Tibial nerve (tissue), 4 donors: ENCODE data around the gene AK9. TPM values are rescaled to one million over a fixed set of nuclear protein-coding genes. Genes with fewer than 3 reads are reported as not detected.

Experiments
- DNase-seq, 2 donors: peaks; one replicate each; pipeline ENCODE4 v3.0.0-alpha.2; 2019; ENCODE audit warnings: low spot score in 2 of 2
- H3K27ac ChIP-seq, 4 donors: fragments of 200-600 bp; sonication (generic) in 3 of 4; one replicate each; pipeline ENCODE4 v1.5.1; 2017 to 2019; ENCODE audit warnings: mild to moderate bottlenecking in 1 of 4
- H3K27me3 ChIP-seq, 2 donors: fragments of 200-600 bp; sonication (generic) in 1 of 2; one replicate each; pipeline versions ENCODE4 v1.5.1 to v1.6.0; 2017 to 2019
- H3K36me3 ChIP-seq, 3 donors: fragments of 200-600 bp; sonication (generic); one replicate each; pipeline ENCODE4 v1.5.1; 2018 to 2019
- H3K4me1 ChIP-seq, 4 donors: fragments of 200-600 bp; sonication (generic) in 3 of 4; one replicate each; pipeline ENCODE4 v1.5.1; 2017 to 2019
- H3K4me3 ChIP-seq, 4 donors: fragments of 200-600 bp; sonication (generic) in 3 of 4; one replicate each; pipeline ENCODE4 v1.5.1; 2017 to 2019; ENCODE audit warnings: mild to moderate bottlenecking in 1 of 4, moderate library complexity in 1 of 4
- H3K9me3 ChIP-seq, 4 donors: fragments of 200-600 bp; sonication (generic) in 3 of 4; one replicate each; pipeline ENCODE4 v1.5.1; 2017 to 2019
- EP300 ChIP-seq, 2 donors: sonication (generic); formaldehyde crosslinking; IDR thresholded peaks; one replicate each; pipeline ENCODE4 v1.6.1; 2017; ENCODE audit warnings: antibody characterized with exemption in 2 of 2, mild to moderate bottlenecking in 1 of 2
- POLR2A ChIP-seq, 2 donors: fragments of 450-650 bp; IDR thresholded peaks; one replicate each; pipeline ENCODE4 v1.6.1; 2017; ENCODE audit warnings: antibody characterized with exemption in 2 of 2, mild to moderate bottlenecking in 2 of 2, moderate library complexity in 2 of 2
- WGBS, 2 donors: methylation state at CpG; one replicate each; pipeline ENCODE4 v1.1.5; 2018; 5-methylcytosine and 5-hydroxymethylcytosine counted together
- total RNA-seq, 4 donors: library from RNA; depleted of rRNA; stranded (reverse); fragments of >200 nt; gene quantifications; one replicate each; pipeline ENCODE4 v1.1.0, GENCODE V29; 2016
- TF ChIP-seq, protein P1 (sequence below), 5 experiments: fragments of 200-600 bp in 3 of 5; fragments of 450-650 bp in 2 of 5; sonication (generic) in 3 of 5; IDR thresholded peaks; one replicate each; pipeline ENCODE4 v1.5.1; 2016 to 2019; ENCODE audit warnings: antibody characterized with exemption in 5 of 5, mild to moderate bottlenecking in 3 of 5, moderate library complexity in 2 of 5

The AK9 gene
- total RNA-seq, 4 donors from 2014 or later: 8.1 to 19.8 (median 14.1) TPM

DNA sequence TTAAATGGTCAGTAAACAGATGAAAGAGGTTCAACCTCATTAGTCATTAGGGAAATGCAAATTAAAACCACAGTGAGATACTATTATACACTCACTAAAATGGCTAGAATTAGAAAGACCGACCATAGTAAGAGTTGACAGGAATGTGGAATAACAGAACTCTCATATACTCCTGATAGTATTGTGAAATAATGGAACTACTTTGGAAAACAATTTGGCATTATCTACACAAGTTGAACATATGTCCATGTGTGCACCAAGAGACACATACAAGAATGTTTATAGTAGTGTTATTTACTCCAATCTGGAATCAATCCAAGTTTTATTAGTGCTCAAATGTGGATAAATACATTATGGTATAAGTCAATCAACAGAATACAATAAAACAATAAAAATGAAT lies 59.6 kb downstream of the AK9 start:
- Histone ChIP-seq H3K27ac (no peak overlapping the region), H3K4me1 (no peaks in the 10 kb centered on the region), H3K27me3 (no peaks in the 10 kb centered on the region), H3K4me3 (no peak overlapping the region), H3K36me3 (peaks cover 0 to 46% (median 0%) of the 10 kb centered on the region in 3 donors), H3K9me3 (peaks cover 0 to 13% (median 2%) of the 10 kb centered on the region in 4 donors)
- no peak for DNase-seq
- TF ChIP-seq POLR2A (IDR thresholded peaks at IDR 0.05) (no peak), EP300 (IDR thresholded peaks at IDR 0.05) (no peak)
- TF ChIP-seq, protein P1, sequence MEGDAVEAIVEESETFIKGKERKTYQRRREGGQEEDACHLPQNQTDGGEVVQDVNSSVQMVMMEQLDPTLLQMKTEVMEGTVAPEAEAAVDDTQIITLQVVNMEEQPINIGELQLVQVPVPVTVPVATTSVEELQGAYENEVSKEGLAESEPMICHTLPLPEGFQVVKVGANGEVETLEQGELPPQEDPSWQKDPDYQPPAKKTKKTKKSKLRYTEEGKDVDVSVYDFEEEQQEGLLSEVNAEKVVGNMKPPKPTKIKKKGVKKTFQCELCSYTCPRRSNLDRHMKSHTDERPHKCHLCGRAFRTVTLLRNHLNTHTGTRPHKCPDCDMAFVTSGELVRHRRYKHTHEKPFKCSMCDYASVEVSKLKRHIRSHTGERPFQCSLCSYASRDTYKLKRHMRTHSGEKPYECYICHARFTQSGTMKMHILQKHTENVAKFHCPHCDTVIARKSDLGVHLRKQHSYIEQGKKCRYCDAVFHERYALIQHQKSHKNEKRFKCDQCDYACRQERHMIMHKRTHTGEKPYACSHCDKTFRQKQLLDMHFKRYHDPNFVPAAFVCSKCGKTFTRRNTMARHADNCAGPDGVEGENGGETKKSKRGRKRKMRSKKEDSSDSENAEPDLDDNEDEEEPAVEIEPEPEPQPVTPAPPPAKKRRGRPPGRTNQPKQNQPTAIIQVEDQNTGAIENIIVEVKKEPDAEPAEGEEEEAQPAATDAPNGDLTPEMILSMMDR (IDR thresholded peaks at IDR 0.05): no peak
- WGBS, 2 donors: 91 to 92% methylated on average over 1 of the region's 1 CpG

DNA sequence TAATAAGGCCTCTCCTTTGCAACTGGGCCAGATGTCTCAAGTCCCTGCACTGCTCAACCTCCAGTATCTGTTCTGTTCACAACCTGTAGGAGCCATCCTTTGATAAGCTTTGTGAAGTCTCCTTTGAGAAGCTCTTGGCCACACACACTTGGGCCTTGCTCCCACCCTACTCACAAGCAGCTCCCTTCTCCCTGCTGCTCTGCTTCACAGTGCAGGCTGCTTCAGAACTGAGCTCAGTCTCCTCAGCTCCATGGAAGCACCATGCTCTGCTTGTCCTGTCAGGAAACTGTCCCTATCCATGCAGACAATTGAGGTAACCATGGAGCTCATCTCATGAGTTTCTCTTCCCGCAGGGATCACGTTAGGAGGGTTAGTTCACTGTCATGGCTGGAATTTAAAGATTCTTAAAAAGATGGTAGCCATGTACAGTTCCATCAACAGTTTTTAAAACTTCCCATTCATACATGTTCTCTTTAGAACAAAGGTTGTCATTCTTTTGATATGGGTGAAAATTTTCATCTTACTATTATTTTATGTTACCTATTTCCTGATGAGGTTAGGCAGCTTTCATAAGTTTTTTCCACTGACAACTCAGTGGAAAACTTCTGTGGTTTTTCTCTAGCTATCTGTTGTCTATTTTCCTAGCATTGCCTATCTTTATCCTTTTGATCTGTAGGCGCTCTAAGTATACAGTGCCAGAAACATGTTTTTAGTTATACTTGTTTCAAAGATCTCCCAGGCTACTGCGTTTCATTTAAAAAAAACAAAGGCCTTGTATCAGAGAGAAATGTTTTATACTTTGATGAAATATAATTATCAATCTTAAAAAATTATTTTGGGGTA lies 62.6 kb downstream of the AK9 start:
- Histone ChIP-seq H3K27ac (no peak overlapping the region), H3K4me1 (no peaks in the 10 kb centered on the region), H3K27me3 (no peaks in the 10 kb centered on the region), H3K36me3 (peaks cover 0 to 34% (median 0%) of the 10 kb centered on the region in 3 donors), H3K9me3 (peaks cover 0 to 24% (median 2%) of the 10 kb centered on the region in 4 donors), H3K4me3 (no peak overlapping the region)
- no peak for DNase-seq
- 82 to 83% methylated on average over 4 of the region's 4 CpGs for WGBS, 2 donors
- TF ChIP-seq EP300 (IDR thresholded peaks at IDR 0.05) (no peak), POLR2A (IDR thresholded peaks at IDR 0.05) (no peak)
- TF ChIP-seq, protein P1 (IDR thresholded peaks at IDR 0.05): no peak

DNA sequence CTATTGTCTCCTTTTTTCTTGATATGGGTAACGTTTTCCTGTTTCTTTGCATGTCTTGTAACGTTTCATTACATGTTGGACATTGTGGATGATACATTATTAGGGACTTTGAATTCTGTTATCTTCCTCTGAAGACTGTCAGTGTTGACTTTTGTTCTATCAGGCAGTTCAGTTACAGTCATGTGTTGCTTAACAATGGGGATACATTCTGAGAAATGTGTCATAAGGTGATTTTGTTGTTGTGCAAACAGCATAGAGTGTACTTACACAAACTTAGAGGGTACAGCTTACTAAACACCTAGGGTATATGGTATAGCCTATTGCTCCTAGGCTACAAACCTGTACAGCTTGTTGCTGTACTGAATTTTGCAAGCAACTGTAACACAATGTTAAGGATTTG lies 64.7 kb downstream of the AK9 start:
- Histone ChIP-seq H3K27me3 (no peaks in the 10 kb centered on the region), H3K4me3 (no peak overlapping the region), H3K27ac (no peak overlapping the region), H3K4me1 (no peaks in the 10 kb centered on the region), H3K36me3 (peaks cover 0 to 16% (median 0%) of the 10 kb centered on the region in 3 donors), H3K9me3 (peaks cover 0 to 19% (median 1%) of the 10 kb centered on the region in 4 donors)
- no peak for DNase-seq
- TF ChIP-seq POLR2A (IDR thresholded peaks at IDR 0.05) (no peak), EP300 (IDR thresholded peaks at IDR 0.05) (no peak)
- TF ChIP-seq, protein P1 (IDR thresholded peaks at IDR 0.05): no peak
- WGBS, 2 donors: 90 to 93% methylated on average over 2 of the region's 2 CpGs

DNA sequence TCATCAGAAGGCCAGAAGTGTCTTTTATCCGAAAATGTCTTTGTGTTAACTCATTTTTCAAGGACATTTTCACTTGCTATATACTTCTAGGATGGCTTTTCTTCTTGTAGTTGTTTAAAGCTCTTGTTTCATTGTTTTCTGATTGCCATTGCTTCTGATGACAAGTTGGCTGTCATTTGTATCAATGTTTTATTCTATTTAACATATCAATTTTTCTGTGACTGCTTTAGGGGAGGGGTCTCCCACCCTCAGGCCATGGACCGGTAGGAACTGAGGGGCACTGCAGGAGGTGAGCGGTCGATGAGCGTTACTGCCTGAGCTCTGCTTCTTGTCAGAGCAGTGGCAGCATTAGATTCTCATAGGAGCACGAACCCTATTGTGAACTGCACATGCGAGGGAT lies 65.8 kb downstream of the AK9 start:
- TF ChIP-seq, protein P1 (IDR thresholded peaks at IDR 0.05): no peak
- TF ChIP-seq POLR2A (IDR thresholded peaks at IDR 0.05): no peak
- TF ChIP-seq EP300 (IDR thresholded peaks at IDR 0.05): no peak
- peaks cover 0 to 16% (median 0%) of the 10 kb centered on the region in 4 donors for H3K9me3 ChIP-seq
- DNase-seq: no peak
- WGBS, 2 donors: 92 to 96% methylated on average over 7 of the region's 7 CpGs
- no peak overlapping the region for H3K4me3 ChIP-seq
- H3K27me3 ChIP-seq: no peaks in the 10 kb centered on the region
- no peak overlapping the region for H3K27ac ChIP-seq
- H3K36me3 ChIP-seq: peaks cover 0 to 7% (median 0%) of the 10 kb centered on the region in 3 donors
- H3K4me1 ChIP-seq: no peaks in the 10 kb centered on the region

DNA sequence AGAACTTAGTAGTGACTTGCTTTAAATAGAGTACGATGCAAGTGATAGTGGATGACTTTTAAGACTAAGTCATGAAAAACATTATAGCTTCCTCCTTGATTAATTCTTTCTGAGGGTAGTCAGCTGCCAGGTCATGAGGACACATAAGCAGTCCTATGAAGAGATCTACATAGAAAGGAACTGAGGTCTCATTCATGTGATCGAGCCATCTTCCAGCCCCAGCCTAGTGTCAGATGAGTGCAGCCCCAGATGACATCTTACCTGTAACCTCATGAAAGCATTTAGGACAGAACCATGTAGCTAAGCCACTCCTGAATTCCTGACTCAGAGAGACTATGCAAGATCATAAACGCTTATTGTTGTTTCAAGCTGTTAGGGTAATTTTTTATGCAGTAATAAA lies 67.7 kb downstream of the AK9 start:
- DNase-seq: no peak
- H3K4me3 ChIP-seq: no peak overlapping the region

More for the DNA sequence above, 67.7 kb downstream of the AK9 start:
- Histone ChIP-seq H3K36me3 (no peaks in the 10 kb centered on the region), H3K27me3 (no peaks in the 10 kb centered on the region), H3K27ac (no peak overlapping the region), H3K4me1 (no peaks in the 10 kb centered on the region), H3K9me3 (peaks cover 0 to 16% (median 0%) of the 10 kb centered on the region in 4 donors)
- TF ChIP-seq, protein P1 (IDR thresholded peaks at IDR 0.05): no peak
- no peak for TF ChIP-seq EP300 (IDR thresholded peaks at IDR 0.05)
- TF ChIP-seq POLR2A (IDR thresholded peaks at IDR 0.05): no peak
- WGBS, 2 donors: 50 to 69% methylated on average over 3 of the region's 3 CpGs
